Activated CD4-positive, alpha-beta T cell treated with anti-CD3 and anti-CD28 coated beads for 1 hour (primary cell): ENCODE results near the gene APOBEC3C.
"Not testable (repeated sequence)": the region's sequence is repeated elsewhere in the genome, so short reads cannot be mapped to it uniquely, and the experiment has no call there.

Experiments used
- DNase-seq: peaks from one replicate; pipeline ENCODE4 v3.0.0-alpha.2; 2020

The APOBEC3C gene

GRCh38 chr22:39066442-39067276 is 52.6 kb downstream of the APOBEC3C start:
- not testable (repeated sequence) for DNase-seq

GRCh38 chr22:39068033-39068785 is 54.2 kb downstream of the APOBEC3C start:
- DNase-seq: no peak
